ENCODE results near the gene SCIN.

DNA sequence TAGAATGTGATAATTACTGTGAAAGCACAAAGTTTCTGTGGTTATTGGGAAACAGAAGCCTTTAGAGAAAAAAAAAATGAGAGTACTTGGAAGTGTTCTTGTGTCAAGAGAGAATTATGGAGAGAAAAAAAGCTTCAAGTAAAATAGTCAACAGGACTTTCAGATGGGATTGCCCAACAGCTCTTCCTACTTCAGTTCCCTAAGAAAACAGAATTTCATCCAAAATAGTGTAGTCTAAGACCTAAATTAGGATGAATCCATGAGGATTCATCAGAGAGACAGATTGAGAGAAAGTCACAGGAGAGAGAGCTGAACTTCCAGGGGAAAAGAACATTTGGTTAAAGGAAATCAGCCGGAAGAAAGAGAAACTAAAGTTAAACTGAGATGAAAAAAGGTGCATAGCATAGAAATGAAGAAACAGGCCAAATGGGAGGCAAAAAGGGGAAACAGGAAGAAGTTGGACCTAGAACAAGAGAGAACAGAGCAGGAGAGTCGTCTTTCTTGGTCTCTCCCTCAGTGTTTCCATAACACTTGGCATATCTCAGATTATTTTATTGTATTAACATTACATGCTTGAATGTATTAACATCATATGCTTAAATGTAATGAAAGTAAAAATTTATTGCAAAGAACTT is 2.5 kb downstream of the SCIN start:
- TF ChIP-seq CTCF (optimal IDR thresholded peaks at IDR 0.05 in 1 of 3, IDR thresholded peaks at IDR 0.05 in 1 of 3, conservative IDR thresholded peaks at IDR 0.05 in 1 of 3; ENCODE audit: extremely low read depth in 1 of 3, insufficient read depth in 2 of 3, low read length in 3 of 3) (no peak), EZH2 (IDR thresholded peaks at IDR 0.05; ENCODE audit: low read length) (no peak)
